Right lobe of liver (tissue), 4 donors: ENCODE measurements around the gene CCM2L.

ENCODE experiments used
- CTCF ChIP-seq, 4 donors: fragments of 200-600 bp in 3 of 4; fragments of 450-650 bp in 1 of 4; IDR thresholded peaks; one replicate each; pipeline versions ENCODE4 v1.5.1 to v1.8.0; 2016 to 2022; ENCODE audit warnings: antibody characterized with exemption in 4 of 4, mild to moderate bottlenecking in 2 of 4
- POLR2A ChIP-seq: fragments of 450-650 bp; IDR thresholded peaks from one replicate; pipeline ENCODE4 v1.6.1; 2017; ENCODE audit warnings: antibody characterized with exemption, mild to moderate bottlenecking
- donor health status: DM: no; HTN: no; CAD: no.
- donor health status: DM: no; HTN: no; CAD: no.
- donor health status: DM: no; HTN: yes; CAD: no.

GRCh38 chr20:32050851-32051556 is 40.8 kb downstream of the CCM2L start:
- TF ChIP-seq CTCF (IDR thresholded peaks at IDR 0.05) (no peak), POLR2A (no peak)
